Measurements from ENCODE around the gene UXS1.

DNA sequence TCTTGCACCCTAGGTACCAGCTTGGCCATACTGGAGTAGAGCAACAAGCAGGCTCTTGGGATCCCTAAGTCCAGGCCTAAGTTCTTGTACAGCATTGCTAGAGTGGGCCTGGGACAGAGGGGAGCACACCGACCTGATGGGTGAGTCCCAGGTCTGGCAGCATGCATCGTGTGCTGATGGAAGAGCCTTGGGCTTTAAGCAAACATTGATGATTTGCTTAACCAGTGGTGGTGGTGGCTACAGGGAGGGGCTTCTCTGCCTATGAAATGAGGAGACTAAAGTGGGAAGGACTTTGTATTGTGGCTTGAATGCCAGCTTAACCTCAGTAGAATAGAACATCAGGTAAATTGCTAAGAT is 39.2 kb upstream of the UXS1 start:
- TF ChIP-seq, protein P1, sequence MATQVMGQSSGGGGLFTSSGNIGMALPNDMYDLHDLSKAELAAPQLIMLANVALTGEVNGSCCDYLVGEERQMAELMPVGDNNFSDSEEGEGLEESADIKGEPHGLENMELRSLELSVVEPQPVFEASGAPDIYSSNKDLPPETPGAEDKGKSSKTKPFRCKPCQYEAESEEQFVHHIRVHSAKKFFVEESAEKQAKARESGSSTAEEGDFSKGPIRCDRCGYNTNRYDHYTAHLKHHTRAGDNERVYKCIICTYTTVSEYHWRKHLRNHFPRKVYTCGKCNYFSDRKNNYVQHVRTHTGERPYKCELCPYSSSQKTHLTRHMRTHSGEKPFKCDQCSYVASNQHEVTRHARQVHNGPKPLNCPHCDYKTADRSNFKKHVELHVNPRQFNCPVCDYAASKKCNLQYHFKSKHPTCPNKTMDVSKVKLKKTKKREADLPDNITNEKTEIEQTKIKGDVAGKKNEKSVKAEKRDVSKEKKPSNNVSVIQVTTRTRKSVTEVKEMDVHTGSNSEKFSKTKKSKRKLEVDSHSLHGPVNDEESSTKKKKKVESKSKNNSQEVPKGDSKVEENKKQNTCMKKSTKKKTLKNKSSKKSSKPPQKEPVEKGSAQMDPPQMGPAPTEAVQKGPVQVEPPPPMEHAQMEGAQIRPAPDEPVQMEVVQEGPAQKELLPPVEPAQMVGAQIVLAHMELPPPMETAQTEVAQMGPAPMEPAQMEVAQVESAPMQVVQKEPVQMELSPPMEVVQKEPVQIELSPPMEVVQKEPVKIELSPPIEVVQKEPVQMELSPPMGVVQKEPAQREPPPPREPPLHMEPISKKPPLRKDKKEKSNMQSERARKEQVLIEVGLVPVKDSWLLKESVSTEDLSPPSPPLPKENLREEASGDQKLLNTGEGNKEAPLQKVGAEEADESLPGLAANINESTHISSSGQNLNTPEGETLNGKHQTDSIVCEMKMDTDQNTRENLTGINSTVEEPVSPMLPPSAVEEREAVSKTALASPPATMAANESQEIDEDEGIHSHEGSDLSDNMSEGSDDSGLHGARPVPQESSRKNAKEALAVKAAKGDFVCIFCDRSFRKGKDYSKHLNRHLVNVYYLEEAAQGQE (IDR thresholded peaks at IDR 0.05; ENCODE audit: borderline replicate concordance): no peak
- TF ChIP-seq, protein P2, sequence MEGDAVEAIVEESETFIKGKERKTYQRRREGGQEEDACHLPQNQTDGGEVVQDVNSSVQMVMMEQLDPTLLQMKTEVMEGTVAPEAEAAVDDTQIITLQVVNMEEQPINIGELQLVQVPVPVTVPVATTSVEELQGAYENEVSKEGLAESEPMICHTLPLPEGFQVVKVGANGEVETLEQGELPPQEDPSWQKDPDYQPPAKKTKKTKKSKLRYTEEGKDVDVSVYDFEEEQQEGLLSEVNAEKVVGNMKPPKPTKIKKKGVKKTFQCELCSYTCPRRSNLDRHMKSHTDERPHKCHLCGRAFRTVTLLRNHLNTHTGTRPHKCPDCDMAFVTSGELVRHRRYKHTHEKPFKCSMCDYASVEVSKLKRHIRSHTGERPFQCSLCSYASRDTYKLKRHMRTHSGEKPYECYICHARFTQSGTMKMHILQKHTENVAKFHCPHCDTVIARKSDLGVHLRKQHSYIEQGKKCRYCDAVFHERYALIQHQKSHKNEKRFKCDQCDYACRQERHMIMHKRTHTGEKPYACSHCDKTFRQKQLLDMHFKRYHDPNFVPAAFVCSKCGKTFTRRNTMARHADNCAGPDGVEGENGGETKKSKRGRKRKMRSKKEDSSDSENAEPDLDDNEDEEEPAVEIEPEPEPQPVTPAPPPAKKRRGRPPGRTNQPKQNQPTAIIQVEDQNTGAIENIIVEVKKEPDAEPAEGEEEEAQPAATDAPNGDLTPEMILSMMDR (IDR thresholded peaks at IDR 0.05; ENCODE audit: poor library complexity, severe bottlenecking): no peak
- no peak for TF ChIP-seq EP300 (conservative IDR thresholded peaks at IDR 0.05; ENCODE audit: poor library complexity, severe bottlenecking)
- no peak for TF ChIP-seq POLR2AphosphoS5 (IDR thresholded peaks at IDR 0.05)
